ENCODE measurements around the gene WDR35.
A peak's percentile ranks its signal among the peaks of the same experiment; 100 is the strongest.

WDR35 gene

GRCh38 chr2:19982268-19982667 lies 7.6 kb downstream of the WDR35 start:
- Mint-ChIP-seq H3K4me1 (peaks cover 4% of the 10 kb centered on the region), H3K27ac (no peak overlapping the region), H3K4me3 (no peak overlapping the region), H3K27me3 (no peaks in the 10 kb centered on the region), H3K9me3 (no peaks in the 10 kb centered on the region), H3K36me3 (peaks cover 21% of the 10 kb centered on the region)

- Mint-ChIP-seq H3K27ac (no peak overlapping the region), H3K27me3 (no peaks in the 10 kb centered on the region), H3K36me3 (peaks cover 16% of the 10 kb centered on the region), H3K4me1 (no peaks in the 10 kb centered on the region), H3K4me3 (no peak overlapping the region), H3K9me3 (no peaks in the 10 kb centered on the region)
Measured at GRCh38 chr2:19979932-19980331, 10.0 kb downstream of the WDR35 start.

GRCh38 chr2:19973466-19973865 lies 16.4 kb downstream of the WDR35 start:
- H3K9me3 Mint-ChIP-seq = no peaks in the 10 kb centered on the region
- H3K36me3 Mint-ChIP-seq = peaks cover 15% of the 10 kb centered on the region
- no peak overlapping the region for H3K27ac Mint-ChIP-seq
- H3K4me1 Mint-ChIP-seq = peaks cover 10% of the 10 kb centered on the region
- no peaks in the 10 kb centered on the region for H3K27me3 Mint-ChIP-seq
- H3K4me3 Mint-ChIP-seq = no peak overlapping the region

- H3K27ac Mint-ChIP-seq = no peak overlapping the region
- H3K4me1 Mint-ChIP-seq = peaks cover 10% of the 10 kb centered on the region
- no peaks in the 10 kb centered on the region for H3K9me3 Mint-ChIP-seq
- no peak overlapping the region for H3K4me3 Mint-ChIP-seq
- no peaks in the 10 kb centered on the region for H3K27me3 Mint-ChIP-seq
- peaks cover 20% of the 10 kb centered on the region for H3K36me3 Mint-ChIP-seq
Measured at GRCh38 chr2:19971691-19972090, 18.2 kb downstream of the WDR35 start.

- no peaks in the 10 kb centered on the region for H3K4me1 Mint-ChIP-seq
- no peak overlapping the region for H3K4me3 Mint-ChIP-seq
- no peaks in the 10 kb centered on the region for H3K9me3 Mint-ChIP-seq
- no peak overlapping the region for H3K27ac Mint-ChIP-seq
- no peaks in the 10 kb centered on the region for H3K27me3 Mint-ChIP-seq
- peaks cover 16% of the 10 kb centered on the region for H3K36me3 Mint-ChIP-seq
Measured at GRCh38 chr2:19963386-19963785, 26.5 kb downstream of the WDR35 start.

GRCh38 chr2:19955544-19956422 lies 34.1 kb downstream of the WDR35 start:
- Mint-ChIP-seq H3K9me3 (no peaks in the 10 kb centered on the region), H3K4me1 (no peaks in the 10 kb centered on the region), H3K36me3 (peaks cover 3% of the 10 kb centered on the region), H3K27ac (no peak overlapping the region), H3K27me3 (no peaks in the 10 kb centered on the region), H3K4me3 (no peak overlapping the region)

- no peaks in the 10 kb centered on the region for H3K27me3 Mint-ChIP-seq
- H3K27ac Mint-ChIP-seq = no peak overlapping the region
- peaks cover 9% of the 10 kb centered on the region for H3K36me3 Mint-ChIP-seq
- H3K4me3 Mint-ChIP-seq = no peak overlapping the region
- H3K4me1 Mint-ChIP-seq = no peaks in the 10 kb centered on the region
- no peaks in the 10 kb centered on the region for H3K9me3 Mint-ChIP-seq
Measured at GRCh38 chr2:19949071-19949470, 40.8 kb downstream of the WDR35 start.

- peaks cover 9% of the 10 kb centered on the region for H3K36me3 Mint-ChIP-seq
- H3K27ac Mint-ChIP-seq = no peak overlapping the region
- no peaks in the 10 kb centered on the region for H3K27me3 Mint-ChIP-seq
- no peaks in the 10 kb centered on the region for H3K9me3 Mint-ChIP-seq
- no peaks in the 10 kb centered on the region for H3K4me1 Mint-ChIP-seq
- no peak overlapping the region for H3K4me3 Mint-ChIP-seq
Measured at GRCh38 chr2:19947184-19947940, 42.5 kb downstream of the WDR35 start.

- H3K36me3 Mint-ChIP-seq = peaks cover 9% of the 10 kb centered on the region
- no peaks in the 10 kb centered on the region for H3K4me1 Mint-ChIP-seq
- H3K27me3 Mint-ChIP-seq = no peaks in the 10 kb centered on the region
- no peaks in the 10 kb centered on the region for H3K9me3 Mint-ChIP-seq
- H3K27ac Mint-ChIP-seq = no peak overlapping the region
- H3K4me3 Mint-ChIP-seq = no peak overlapping the region
Measured at GRCh38 chr2:19944205-19944845, 45.6 kb downstream of the WDR35 start.

GRCh38 chr2:19943189-19943588 lies 46.7 kb downstream of the WDR35 start:
- Mint-ChIP-seq H3K27ac (no peak overlapping the region), H3K36me3 (peaks cover 9% of the 10 kb centered on the region), H3K4me1 (no peaks in the 10 kb centered on the region)

GRCh38 chr2:19942199-19942598 lies 47.7 kb downstream of the WDR35 start:
- no peak overlapping the region for H3K4me3 Mint-ChIP-seq
- H3K4me1 Mint-ChIP-seq = no peaks in the 10 kb centered on the region
- H3K36me3 Mint-ChIP-seq = peaks cover 16% of the 10 kb centered on the region
- H3K27me3 Mint-ChIP-seq = no peaks in the 10 kb centered on the region
- no peaks in the 10 kb centered on the region for H3K9me3 Mint-ChIP-seq
- H3K27ac Mint-ChIP-seq = no peak overlapping the region

More at GRCh38 chr2:19943189-19943588, 46.7 kb downstream of the WDR35 start:
- Mint-ChIP-seq H3K4me3 (no peak overlapping the region), H3K27me3 (no peaks in the 10 kb centered on the region), H3K9me3 (no peaks in the 10 kb centered on the region)

GRCh38 chr2:19937004-19937403 lies 52.9 kb downstream of the WDR35 start:
- no peak overlapping the region for H3K27ac Mint-ChIP-seq
- H3K36me3 Mint-ChIP-seq = peaks cover 16% of the 10 kb centered on the region
- no peaks in the 10 kb centered on the region for H3K27me3 Mint-ChIP-seq
- H3K4me1 Mint-ChIP-seq = no peaks in the 10 kb centered on the region
- no peak overlapping the region for H3K4me3 Mint-ChIP-seq
- no peaks in the 10 kb centered on the region for H3K9me3 Mint-ChIP-seq

GRCh38 chr2:19936203-19936602 lies 53.7 kb downstream of the WDR35 start:
- H3K4me3 Mint-ChIP-seq = no peak overlapping the region
- no peaks in the 10 kb centered on the region for H3K4me1 Mint-ChIP-seq
- peak overlapping the region; percentile 35 for H3K27ac Mint-ChIP-seq
- H3K27me3 Mint-ChIP-seq = no peaks in the 10 kb centered on the region
- no peaks in the 10 kb centered on the region for H3K9me3 Mint-ChIP-seq
- peaks cover 19% of the 10 kb centered on the region for H3K36me3 Mint-ChIP-seq

- no peaks in the 10 kb centered on the region for H3K27me3 Mint-ChIP-seq
- no peaks in the 10 kb centered on the region for H3K9me3 Mint-ChIP-seq
- no peak overlapping the region for H3K4me3 Mint-ChIP-seq
- peaks cover 36% of the 10 kb centered on the region for H3K36me3 Mint-ChIP-seq
- no peak overlapping the region for H3K27ac Mint-ChIP-seq
- no peaks in the 10 kb centered on the region for H3K4me1 Mint-ChIP-seq
Measured at GRCh38 chr2:19933351-19933981, 56.4 kb downstream of the WDR35 start.

- Mint-ChIP-seq H3K27me3 (no peaks in the 10 kb centered on the region), H3K27ac (no peak overlapping the region), H3K9me3 (no peaks in the 10 kb centered on the region), H3K36me3 (peaks cover 37% of the 10 kb centered on the region), H3K4me3 (no peak overlapping the region), H3K4me1 (no peaks in the 10 kb centered on the region)
Measured at GRCh38 chr2:19932928-19933327, 57.0 kb downstream of the WDR35 start.
